ENCODE measurements around the gene LTB4R. TPM values are rescaled to one million over a fixed set of nuclear protein-coding genes. Genes with fewer than 3 reads are reported as not detected.
A peak's percentile ranks its signal among the peaks of the same experiment; 100 is the strongest.

Gene LTB4R
- total RNA-seq, 1 experiment from 2014 or later: 10.3 TPM

DNA sequence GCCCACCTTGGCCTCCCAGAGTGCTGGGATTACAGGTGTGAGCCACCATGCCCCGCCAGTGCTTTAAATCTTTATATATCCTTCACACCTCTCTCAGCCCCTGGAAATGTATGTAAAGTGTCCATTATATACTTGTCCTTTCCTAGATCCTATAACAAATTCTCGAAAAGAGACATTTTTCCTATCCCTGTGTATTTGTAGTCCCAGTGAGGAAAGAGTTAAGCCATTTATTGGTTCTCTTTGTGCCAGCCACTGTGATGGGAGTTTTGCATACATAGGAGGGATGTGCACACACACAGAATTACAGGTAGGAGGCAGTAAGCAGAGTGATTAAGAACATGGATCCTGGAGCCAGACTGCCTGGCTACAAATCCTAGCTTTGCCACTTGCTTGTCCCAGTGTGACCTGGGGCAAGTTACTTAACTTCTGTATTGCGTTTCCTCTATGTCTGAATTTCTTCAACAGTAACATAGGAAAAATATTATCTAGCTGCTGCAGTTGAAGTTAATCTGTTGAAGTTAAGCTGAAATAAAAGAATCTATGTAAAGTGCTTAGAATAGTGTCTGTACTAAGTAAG lies 37.8 kb upstream of the LTB4R start:
- Histone ChIP-seq H3K9me2 (ENCODE audit: insufficient read depth) (no peaks in the 10 kb centered on the region), H3K36me3 (ENCODE audit: low read depth) (no peaks in the 10 kb centered on the region), H3K27ac (peak overlapping the region; percentile 75), H3F3A (ENCODE audit: insufficient read depth, low read depth) (peaks cover 19% of the 10 kb centered on the region), H3K9me3 (ENCODE audit: insufficient read depth, low read depth) (no peaks in the 10 kb centered on the region), H2AFZ (no peak overlapping the region), H3K4me1 (replicated peaks; ENCODE audit: insufficient read depth) (peaks cover 20% of the 10 kb centered on the region), H3K79me2 (ENCODE audit: low read depth) (no peaks in the 10 kb centered on the region), H4K20me1 (ENCODE audit: insufficient read depth) (no peaks in the 10 kb centered on the region), H3K27me3 (ENCODE audit: insufficient read depth, low read depth) (no peaks in the 10 kb centered on the region), H3K4me3 (no peak overlapping the region), H3K4me2 (peak overlapping the region; percentile 55)
- no TSS peak for BruUV-seq (replicated peaks)
- ChIA-PET POLR2A (ENCODE audit: unreplicated experiment) (no interaction called here), CTCF (interaction anchor here (0.8 to 1.0 kb wide), 2 partner anchors 10 to 31 kb away, joined by 3 to 4 read pairs; partner anchors contain the start of genes TGM1 and TINF2)
- no peak for TF ChIP-seq EZH2 (IDR thresholded peaks at IDR 0.05; ENCODE audit: low read depth)
- TF ChIP-seq, protein P1, sequence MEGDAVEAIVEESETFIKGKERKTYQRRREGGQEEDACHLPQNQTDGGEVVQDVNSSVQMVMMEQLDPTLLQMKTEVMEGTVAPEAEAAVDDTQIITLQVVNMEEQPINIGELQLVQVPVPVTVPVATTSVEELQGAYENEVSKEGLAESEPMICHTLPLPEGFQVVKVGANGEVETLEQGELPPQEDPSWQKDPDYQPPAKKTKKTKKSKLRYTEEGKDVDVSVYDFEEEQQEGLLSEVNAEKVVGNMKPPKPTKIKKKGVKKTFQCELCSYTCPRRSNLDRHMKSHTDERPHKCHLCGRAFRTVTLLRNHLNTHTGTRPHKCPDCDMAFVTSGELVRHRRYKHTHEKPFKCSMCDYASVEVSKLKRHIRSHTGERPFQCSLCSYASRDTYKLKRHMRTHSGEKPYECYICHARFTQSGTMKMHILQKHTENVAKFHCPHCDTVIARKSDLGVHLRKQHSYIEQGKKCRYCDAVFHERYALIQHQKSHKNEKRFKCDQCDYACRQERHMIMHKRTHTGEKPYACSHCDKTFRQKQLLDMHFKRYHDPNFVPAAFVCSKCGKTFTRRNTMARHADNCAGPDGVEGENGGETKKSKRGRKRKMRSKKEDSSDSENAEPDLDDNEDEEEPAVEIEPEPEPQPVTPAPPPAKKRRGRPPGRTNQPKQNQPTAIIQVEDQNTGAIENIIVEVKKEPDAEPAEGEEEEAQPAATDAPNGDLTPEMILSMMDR (conservative IDR thresholded peaks at IDR 0.05): no peak
- intact Hi-C loops (cut with micrococcal nuclease; ENCODE audit: unreplicated experiment): no loop called here
- DNase-seq: no peak

DNA sequence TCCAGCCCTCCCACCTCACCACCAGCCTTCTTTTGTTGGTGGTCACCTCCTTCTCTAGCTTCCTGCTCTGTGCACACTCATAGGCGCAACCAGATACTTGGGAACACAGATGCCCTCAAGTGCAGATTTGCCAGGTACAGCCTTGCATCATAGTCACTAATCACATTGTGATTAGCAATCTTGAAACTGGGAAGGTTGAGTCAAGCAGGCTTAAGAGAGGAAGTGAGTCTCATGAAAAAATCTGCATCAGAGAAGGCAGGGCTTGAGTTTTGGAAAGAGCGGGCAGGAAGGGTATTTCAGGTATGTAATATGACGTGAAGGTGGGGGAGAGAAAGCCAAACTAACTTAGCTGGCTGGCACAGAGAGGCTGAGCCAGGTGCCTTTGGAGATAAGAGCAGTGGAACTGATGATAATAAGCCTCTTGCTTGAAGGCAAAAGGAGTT lies 37.2 kb upstream of the LTB4R start:
- Histone ChIP-seq H3F3A (ENCODE audit: insufficient read depth, low read depth) (peaks cover 25% of the 10 kb centered on the region), H3K4me2 (peak overlapping the region; percentile 55), H3K27ac (peak overlapping the region; percentile 75), H2AFZ (no peak overlapping the region), H3K36me3 (ENCODE audit: low read depth) (no peaks in the 10 kb centered on the region), H3K9me2 (ENCODE audit: insufficient read depth) (no peaks in the 10 kb centered on the region), H3K79me2 (ENCODE audit: low read depth) (no peaks in the 10 kb centered on the region), H4K20me1 (ENCODE audit: insufficient read depth) (no peaks in the 10 kb centered on the region), H3K27me3 (ENCODE audit: insufficient read depth, low read depth) (no peaks in the 10 kb centered on the region), H3K4me1 (replicated peaks; ENCODE audit: insufficient read depth) (peaks cover 24% of the 10 kb centered on the region), H3K9me3 (ENCODE audit: insufficient read depth, low read depth) (no peaks in the 10 kb centered on the region), H3K4me3 (no peak overlapping the region)
- CTCF ChIA-PET: interaction anchor here (0.6 to 1.0 kb wide), 4 partner anchors 11 to 180 kb away, joined by 3 to 4 read pairs (median 4); partner anchors contain the start of genes PCK2, TGM1 and TINF2
- peak; percentile 41 to 86 for DNase-seq
- intact Hi-C loops (cut with micrococcal nuclease; ENCODE audit: unreplicated experiment): loop anchor here (2.0 kb wide), 1 partner anchor 31 kb away; the partner anchor contains the start of gene TINF2
- POLR2A ChIA-PET (ENCODE audit: unreplicated experiment): no interaction called here
- TF ChIP-seq, protein P1 (conservative IDR thresholded peaks at IDR 0.05): no peak
- no peak for TF ChIP-seq EZH2 (IDR thresholded peaks at IDR 0.05; ENCODE audit: low read depth)
- BruUV-seq (replicated peaks): no TSS peak

DNA sequence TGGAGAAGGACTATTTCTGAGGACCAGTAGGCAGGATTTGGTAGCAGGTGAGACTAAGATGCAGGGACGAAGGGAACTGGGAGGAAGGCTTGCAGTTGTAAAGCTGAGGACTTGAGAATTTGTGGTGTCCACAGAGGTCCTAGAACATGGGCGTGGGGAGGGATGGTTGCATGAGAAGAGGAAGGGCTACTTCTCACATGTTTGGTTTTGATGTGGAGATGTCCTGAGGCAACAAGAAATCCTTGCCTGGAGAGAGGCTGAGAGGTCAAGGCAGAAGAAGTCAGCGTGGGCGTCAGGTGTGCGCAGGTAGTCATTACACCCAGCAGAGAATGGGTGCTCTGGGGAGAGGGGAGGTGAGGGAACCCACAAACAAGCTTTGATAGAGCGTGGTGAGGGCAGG lies 34.2 kb upstream of the LTB4R start:
- H3K9me2 ChIP-seq (ENCODE audit: insufficient read depth): no peaks in the 10 kb centered on the region
- POLR2A ChIA-PET (ENCODE audit: unreplicated experiment): no interaction called here
- no peaks in the 10 kb centered on the region for H4K20me1 ChIP-seq (ENCODE audit: insufficient read depth)
- intact Hi-C loops (cut with micrococcal nuclease; ENCODE audit: unreplicated experiment): no loop called here
- no peak overlapping the region for H3K4me2 ChIP-seq
- DNase-seq: no peak
- no peaks in the 10 kb centered on the region for H3K27me3 ChIP-seq (ENCODE audit: insufficient read depth, low read depth)
- no peaks in the 10 kb centered on the region for H3K36me3 ChIP-seq (ENCODE audit: low read depth)
- CTCF ChIA-PET: no interaction called here
- no peak overlapping the region for H3K4me3 ChIP-seq
- no peak overlapping the region for H2AFZ ChIP-seq
- H3K27ac ChIP-seq: no peak overlapping the region
- TF ChIP-seq EZH2 (IDR thresholded peaks at IDR 0.05; ENCODE audit: low read depth): no peak
- TF ChIP-seq, protein P1 (conservative IDR thresholded peaks at IDR 0.05): no peak
- BruUV-seq (replicated peaks): no TSS peak
- peaks cover 26% of the 10 kb centered on the region for H3F3A ChIP-seq (ENCODE audit: insufficient read depth, low read depth)
- H3K4me1 ChIP-seq (replicated peaks; ENCODE audit: insufficient read depth): peaks cover 22% of the 10 kb centered on the region
- no peaks in the 10 kb centered on the region for H3K9me3 ChIP-seq (ENCODE audit: insufficient read depth, low read depth)
- H3K79me2 ChIP-seq (ENCODE audit: low read depth): no peaks in the 10 kb centered on the region

All from PC-9 (cell line).